GM18507 (cell line): ENCODE measurements around the gene EMILIN3.

Source experiments
- DNase-seq: peaks from one replicate; pipeline ENCODE4 v3.0.0; 2011; ENCODE audit warnings: low read depth; ENCODE audit not compliant: insufficient read length; ENCODE audit errors: extremely low spot score
- FAIRE-seq: peaks from 2 replicates; lab custom pipeline; 2011; peaks lifted over from hg19 to GRCh38; lab: Jason Lieb, UNC

EMILIN3 gene, protein sequence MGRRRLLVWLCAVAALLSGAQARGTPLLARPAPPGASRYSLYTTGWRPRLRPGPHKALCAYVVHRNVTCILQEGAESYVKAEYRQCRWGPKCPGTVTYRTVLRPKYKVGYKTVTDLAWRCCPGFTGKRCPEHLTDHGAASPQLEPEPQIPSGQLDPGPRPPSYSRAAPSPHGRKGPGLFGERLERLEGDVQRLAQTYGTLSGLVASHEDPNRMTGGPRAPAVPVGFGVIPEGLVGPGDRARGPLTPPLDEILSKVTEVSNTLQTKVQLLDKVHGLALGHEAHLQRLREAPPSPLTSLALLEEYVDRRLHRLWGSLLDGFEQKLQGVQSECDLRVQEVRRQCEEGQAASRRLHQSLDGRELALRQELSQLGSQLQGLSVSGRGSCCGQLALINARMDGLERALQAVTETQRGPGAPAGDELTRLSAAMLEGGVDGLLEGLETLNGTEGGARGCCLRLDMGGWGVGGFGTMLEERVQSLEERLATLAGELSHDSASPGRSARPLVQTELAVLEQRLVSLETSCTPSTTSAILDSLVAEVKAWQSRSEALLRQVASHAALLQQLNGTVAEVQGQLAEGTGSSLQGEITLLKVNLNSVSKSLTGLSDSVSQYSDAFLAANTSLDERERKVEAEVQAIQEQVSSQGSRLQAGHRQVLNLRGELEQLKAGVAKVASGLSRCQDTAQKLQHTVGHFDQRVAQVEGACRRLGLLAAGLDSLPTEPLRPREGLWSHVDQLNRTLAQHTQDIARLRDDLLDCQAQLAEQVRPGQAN

DNA sequence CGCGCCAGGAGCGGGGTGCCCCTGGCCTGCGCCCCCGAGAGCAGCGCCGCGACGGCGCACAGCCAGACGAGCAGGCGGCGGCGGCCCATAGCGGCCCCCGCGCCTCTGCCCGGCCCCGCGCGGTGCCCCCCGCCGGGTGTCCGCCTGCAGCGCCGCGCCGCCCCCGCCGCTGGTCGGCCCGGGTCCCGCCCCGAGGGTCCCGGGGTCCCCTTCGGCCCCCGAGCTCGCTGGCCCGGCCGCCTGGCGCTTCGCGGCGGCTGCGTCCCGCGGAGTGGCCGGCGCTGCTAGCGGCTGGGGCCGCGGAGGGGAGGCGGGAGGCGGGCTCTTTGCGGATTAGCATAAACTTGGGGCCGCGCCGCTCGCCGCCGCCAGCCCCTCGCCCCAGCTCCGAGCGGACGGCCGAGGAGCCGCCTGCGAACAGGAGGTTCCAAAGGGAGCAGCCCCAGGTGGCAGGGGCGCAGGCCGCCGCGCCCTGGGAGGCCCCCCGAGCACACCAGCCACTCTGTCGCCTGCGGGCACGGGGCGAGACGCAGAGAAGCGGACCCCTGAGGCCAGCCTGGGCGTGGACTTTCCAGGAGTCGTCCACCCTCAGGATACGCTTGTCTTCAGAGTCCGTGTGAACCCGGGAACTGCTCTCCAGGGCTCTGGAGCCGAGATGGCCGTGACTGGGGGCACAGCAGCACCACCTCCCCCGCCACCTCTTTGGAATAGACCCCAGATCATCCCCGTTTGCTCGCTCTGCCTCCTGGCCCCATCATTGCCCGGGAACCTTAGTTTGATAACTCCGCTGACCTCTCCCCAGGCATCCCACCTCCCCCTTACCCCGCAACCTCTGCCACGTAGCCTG is at the start of gene EMILIN3:
Gene EMILIN3 (minus strand): TSS at position 273 of the 847 bp plus-strand sequence. CDS start 184 bp downstream, at position 89.
- DNase-seq, result no peak

DNA sequence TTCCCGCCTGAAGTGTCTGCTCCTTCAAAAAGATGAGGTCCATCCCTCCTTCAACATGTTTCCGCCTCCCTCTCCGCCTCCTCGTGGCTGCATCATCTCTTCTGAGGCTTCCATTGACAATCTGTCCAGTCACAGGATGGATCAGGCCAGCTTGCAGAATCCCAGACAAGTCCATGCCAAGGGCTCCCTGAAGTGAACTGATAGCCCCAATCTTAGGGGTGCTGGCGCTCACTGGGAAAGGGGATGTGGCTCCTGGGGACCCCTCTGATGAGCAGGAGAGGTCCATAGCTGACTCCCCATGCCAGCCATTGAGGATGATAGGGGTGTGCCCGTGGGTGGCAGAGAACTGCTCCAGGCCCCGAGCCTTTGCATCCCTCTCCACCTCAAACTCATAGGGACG is 48.6 kb upstream of the EMILIN3 start:
- FAIRE-seq (no peak), DNase-seq (no peak)

More for the DNA sequence above, at the start of gene EMILIN3:
- FAIRE-seq, result no peak

DNA sequence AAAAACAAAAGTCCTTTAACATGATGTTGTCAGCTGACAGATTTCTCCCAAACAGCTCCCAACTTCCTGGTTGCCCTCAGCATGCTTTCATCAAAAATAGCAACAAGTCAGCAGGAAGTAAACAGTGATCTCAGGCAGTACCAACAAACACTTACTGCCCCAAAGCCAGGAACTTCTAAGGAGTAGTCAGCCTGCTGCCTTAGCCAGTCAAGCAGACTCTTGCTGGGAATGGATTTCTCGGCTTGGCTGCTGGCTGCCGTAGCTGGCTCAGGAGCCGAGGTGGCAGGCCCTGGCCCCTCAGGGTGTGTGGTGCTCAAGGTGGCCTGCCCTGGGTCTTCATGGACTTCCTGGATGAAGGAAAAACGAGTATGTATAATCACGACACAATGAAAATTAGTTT is 46.6 kb upstream of the EMILIN3 start:
- FAIRE-seq (no peak), DNase-seq (no peak)

DNA sequence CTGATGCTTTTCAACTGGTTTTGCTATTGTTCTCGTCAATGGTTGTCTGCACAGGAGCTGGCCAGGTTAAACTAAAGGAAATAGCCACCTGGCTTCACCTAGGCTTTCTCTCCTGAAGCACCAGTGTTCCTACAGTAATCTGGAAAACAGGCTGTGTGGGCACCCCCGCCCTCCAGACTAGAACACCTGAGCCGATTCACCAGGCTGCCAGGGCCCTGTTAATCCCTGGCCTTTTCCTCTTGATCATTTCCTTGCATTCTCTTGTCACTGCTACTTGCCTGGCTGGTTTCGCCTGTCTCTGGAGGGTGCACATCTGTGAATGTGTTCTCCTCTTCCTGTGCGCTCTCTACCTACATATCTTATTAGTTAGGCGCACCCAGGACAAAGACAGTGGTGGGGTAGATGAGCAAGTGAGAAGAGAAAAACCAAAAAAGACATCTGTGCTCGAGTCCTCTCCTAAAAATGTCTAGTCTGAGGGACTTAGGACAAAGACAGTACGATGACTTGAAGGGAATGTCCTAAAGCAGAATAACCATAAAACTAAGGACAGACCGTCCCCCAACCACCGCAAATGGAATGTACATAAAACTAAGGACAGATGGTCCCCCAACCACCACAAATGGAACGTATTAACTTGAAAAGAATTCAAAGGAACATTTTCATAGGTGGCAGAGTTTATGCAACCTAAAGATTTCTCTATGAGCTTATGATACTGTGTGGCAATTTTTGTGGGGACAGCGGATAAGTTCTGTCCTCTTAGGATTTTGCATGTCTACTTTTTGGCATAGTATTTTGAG is 45.9 kb upstream of the EMILIN3 start:
- DNase-seq (no peak), FAIRE-seq (no peak)

DNA sequence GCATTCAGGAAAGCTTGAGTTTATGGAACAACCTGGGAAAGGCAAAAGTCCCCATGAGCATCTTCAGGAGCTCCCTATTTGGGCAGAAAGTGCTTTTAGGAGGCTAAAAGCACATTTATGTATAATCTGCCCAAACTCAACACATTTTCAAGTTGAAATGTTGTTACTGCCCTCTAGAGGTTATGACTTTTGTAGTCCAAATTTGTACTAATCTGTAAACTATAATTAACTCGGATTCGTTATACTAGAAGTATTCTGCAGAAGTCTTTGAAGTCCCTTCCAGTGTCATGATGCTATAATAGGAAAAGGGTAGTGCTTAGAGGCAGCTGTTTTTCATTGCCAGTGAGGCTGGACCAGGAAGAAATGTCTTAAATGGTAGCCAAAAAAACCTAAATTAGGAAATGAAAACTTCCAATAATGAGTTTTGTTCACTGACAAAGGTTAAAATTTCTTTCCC is 44.8 kb upstream of the EMILIN3 start:
- DNase-seq (no peak), FAIRE-seq (no peak)

DNA sequence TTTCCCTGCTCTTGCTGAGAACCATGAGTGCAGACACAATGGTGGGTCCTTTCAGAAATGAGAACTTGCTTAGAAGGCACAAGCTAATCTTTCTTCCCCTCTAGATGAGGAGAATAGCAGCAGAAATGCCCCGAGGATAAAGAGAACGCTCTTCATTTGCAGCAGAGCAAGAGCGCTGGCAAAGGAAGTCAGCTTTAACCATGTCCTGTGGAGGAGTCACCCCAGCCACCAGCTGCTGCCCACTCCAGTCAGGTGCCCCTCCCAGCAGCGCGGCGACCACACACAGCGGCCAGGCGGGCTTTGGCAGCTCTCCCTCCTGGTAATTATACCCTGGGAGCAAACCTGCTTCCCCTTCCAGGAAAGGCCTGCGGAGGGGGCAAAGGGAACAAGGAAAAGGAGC is 42.4 kb upstream of the EMILIN3 start:
- DNase-seq, result no peak
- no peak for FAIRE-seq

DNA sequence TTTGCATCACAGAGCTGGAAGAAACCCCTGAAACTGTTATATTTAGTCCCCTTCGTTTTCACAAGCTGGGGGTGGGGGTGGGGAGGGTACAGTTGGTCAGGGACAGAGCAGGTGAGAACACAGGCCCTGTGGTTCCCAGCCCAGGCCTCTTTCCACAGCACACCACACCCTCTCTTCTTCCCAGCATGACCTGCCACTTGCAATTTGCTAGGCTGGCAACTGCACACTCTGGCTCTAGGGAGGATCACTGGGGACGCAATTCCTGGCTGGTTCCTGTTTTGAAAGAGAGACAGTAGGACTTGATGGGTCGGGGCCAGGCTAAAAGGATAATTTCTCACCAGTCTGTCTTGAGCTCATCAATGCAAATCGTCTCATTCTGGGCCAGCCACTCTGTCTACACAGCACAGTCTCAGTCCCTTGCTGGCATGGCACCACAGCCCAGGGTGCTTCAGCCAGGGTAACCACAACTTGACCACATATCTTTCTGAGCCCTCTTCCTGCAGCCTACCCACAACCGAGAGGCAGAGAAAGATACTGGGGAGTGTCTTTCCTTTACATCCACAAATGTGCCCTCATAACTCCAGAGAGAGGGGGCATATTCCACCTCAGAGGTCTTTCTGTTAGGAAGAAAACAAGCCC is 41.7 kb upstream of the EMILIN3 start:
- DNase-seq (no peak), FAIRE-seq (peak; percentile 74)

DNA sequence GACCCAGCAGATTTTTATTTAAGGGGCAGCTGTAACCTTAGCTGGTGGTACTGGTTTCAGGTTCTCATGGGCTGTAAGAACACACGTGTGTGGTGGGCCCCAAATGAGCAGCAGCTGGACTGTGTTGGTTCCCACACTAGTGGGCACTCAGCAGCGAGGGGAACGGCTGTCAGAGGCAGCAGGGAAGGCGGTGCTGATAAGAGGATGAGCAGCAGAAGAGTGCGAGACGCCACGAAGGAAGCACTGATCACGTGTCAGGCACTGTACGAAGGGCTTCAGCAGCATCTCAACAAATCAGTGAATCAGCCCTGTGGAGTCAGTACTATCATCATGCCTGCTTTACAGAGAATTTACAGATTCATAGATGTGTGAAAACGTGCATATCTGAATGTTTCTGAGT is 41.0 kb upstream of the EMILIN3 start:
- FAIRE-seq (no peak), DNase-seq (no peak)

DNA sequence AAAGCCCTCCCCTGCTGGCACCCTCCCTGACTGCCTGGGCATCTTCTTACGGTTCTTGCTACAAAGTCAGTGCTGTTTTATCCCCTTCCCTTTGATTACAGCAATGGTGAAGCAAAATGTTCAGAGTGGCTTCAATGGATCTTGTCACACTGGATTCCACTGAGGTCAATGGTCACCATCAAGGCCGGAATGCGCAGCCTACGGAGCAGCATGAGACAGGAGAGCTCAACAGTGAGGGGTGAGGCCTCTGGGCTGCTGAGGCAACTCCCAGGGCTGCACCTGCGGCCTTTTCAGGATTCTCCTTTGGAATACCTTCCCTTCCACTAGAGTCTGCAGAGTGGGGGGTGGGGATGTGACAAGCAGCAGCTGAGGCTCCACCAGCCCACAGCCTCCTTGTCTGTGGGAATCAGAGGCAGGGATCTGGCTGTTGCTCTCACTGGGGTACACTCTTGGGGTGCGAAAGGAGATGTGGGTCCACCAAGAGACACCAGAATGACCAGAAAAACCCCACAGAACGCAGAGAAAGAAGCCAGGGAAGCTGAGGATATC is 40.4 kb upstream of the EMILIN3 start:
- FAIRE-seq (no peak), DNase-seq (no peak)

DNA sequence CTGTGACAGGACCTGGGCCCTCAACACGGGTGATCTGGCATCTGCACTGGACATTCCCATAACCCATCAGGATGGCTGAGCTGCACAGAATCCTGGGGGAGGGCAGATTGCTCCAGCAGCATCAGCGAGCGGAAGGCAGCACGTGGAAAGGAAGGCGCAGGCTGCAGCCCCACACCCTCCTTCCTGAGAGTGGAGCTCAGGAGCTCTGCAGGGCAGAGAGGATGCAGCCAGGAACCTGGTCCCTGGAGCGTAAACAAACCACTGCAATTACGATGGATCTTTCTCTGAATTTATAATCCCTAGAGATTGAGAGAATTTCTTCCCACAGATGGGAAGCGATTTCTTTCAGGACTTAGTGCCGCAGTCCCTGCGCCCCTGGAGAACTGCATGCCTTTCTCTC is 39.7 kb upstream of the EMILIN3 start:
- DNase-seq (no peak), FAIRE-seq (no peak)

DNA sequence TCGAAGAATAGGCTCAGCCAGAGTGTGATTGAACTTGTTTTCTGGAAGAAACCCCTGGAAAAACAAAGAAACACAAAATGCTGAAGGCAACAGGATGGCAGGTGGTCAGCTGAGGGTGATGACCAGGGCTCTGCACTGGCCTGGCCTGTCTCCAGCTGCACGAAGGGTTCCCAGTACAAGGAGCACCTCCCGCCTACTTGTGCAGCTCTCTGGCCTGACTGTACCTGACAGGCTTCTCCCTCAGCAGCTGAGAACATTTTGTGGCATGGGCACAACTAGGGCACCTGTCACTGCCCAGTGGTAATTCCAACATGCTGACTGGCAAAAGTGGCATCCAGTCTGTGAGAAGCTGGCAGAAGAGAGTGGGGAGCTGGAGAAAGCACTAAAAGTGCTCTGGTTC is 38.8 kb upstream of the EMILIN3 start:
- no peak for FAIRE-seq
- no peak for DNase-seq

DNA sequence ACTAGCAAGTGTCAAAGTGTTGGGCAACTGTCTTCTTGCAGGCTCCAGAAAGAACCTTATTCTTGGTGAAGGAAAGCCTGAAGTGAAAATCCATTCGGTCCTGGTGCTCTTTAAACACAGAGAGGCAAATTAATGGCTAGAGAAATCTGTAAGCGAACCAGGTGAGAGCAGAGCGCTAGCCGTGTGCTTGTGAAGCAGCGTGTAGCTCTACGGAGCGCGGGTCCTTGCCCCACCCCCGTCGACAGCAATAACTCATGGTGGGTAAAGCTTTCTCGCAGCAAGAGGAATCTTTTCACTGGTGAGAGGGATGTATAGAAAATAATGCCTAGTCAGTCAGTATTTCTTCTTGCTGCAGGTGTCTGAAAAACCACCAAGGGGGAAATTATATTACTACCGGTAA is 37.0 kb upstream of the EMILIN3 start:
- no peak for FAIRE-seq
- DNase-seq, result no peak

DNA sequence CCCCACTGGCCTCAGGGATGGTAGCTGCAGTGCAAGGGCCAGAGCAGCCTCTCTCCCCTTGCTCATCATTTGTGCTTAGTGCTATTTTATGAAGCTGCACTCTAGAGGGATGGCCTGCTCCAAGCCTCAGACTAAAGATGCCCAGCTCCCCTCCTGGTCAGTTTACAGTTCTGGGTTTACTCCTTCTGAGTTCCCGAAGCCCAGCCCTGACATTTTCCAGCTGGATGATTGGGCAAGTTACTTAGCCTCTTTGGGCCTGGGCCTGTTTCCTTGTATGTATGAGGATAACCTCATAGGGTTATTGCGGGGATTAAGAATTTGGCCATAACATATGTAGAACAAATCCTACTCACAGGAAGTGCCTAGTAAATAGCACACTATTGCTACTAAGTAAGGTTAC is 31.8 kb upstream of the EMILIN3 start:
- DNase-seq (no peak), FAIRE-seq (no peak)

DNA sequence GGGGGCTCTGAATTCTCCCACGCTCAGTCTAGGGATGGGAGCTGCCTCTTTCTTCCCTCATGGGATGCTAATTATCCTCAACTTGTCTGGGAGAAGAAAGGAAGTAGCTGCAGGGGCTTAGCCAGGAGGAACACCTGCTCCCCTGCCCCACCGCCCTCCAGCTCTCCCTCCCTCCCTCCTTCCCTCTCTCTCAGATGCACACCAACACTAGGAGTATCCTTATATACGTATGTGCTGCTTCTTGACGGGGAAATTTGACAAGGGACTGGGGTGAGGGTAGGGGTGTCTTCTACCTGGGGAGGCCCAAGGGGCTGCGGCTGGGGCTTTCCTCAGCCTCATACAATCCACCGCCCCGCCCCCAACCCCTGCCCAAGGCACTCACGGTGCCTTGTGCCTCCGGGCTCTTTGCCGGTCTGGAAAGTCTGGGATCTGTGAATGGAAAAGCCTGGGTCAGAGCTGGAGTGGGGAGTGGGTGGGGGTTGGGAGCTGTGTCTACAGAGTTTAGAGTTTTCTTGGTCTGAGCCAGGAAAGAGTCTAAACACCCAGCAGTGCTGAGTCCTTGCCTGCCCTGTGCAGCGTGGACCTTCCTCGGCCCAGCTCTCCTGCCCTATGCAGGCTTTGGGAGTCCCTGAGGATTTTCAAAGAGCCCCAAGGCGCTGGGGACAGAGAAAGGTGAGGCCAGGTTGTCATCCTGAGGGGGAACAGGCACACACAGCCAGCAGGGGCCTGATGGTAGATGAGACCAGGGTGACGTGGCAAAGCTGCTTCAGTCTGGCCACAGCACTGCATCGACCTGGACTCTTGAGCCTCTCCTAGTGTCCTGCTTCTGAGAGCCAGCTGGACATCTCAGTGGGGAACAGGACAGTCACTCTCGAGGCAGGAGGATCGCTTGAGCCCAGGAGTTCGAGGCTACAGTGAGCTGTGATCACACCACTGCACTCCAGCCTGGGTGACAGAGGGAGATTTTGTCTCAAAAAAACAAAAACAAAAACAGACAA is 29.3 kb upstream of the EMILIN3 start:
- FAIRE-seq (no peak), DNase-seq (no peak)

DNA sequence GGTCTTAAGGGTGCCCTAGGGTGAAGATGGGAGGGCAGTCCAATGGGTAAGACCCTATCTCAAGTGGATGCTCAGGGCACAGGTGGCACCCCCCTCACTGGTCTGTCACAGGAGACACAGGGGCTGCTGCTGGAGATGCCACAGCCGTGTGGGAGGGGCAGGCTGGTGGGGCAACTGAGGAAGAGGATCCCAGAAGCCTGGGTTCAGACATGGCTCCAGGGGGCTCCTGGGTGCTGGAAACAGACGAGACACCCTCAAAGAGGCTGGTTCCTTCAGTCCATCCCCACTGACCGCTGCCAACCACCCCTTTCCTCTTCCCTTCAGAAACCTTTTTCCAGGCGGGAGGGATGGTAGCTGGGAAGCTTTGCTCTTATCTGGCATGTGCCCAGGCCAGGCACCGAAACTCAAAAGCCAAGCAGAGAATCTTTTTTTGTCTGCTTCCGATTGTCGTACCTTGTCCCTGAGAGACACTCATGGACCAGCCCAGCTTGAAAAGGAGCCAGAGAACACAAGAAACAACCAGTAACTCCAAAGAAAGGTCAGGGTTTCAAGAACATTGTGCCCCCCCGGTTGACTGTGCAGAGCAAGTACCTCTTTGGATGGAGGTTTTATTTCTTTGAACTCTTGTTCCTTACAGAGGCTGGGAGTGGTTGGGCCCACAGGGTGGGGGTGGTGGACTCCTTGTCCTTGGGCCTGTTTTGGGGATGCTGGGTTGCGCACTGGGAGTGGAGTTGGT is 28.5 kb upstream of the EMILIN3 start:
- DNase-seq (no peak), FAIRE-seq (no peak)

DNA sequence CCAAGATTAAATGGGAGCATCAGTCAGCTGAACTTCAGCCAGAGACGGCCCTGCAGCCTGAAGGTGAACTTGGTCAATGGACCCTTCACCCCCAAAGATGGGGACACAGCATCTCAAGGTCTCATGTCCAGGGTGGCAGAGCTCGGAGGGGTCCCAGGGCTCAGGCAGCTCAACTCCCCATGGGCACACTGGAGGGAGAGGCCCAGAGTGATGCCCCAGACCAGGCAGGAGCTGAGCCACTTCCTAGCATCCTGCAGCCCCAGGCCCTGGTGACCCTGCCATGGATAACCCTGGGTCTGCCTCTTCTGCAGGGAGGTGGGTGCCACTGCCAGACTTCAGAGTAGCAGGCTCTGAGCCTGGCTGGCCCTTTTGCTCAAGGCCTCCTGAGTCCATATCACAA is 27.5 kb upstream of the EMILIN3 start:
- FAIRE-seq (no peak), DNase-seq (no peak)

DNA sequence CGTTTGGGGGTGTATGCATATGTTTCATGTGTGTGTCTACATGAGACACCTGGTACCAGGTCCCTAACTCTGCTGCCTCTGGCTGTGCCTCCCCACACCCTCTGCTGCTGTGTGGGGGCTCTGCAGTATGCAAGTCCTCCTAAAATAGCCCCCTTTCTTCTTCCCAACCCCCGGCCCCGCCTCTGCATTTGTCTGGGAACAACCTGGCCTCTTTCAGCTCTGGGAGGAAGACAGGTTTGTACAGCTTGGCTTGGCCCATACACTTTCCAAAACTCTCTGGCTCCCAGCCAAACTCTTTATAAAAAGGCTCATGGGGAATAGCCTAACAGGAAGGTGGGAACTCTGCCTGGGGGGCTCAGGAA is 27.1 kb upstream of the EMILIN3 start:
- no peak for DNase-seq
- no peak for FAIRE-seq
